GM19467 (cell line): Measurements from ENCODE around the gene GSX2.

Experiments used
- ATAC-seq: cut with Tn5 transposase; IDR thresholded peaks from one replicate; pipeline ENCODE4 v1.9.1; 2021; ENCODE audit warnings: mild to moderate bottlenecking, moderate library complexity; ENCODE audit not compliant: unreplicated experiment

The GSX2 gene

GRCh38 chr4:54076673-54077072 is 23.3 kb upstream of the GSX2 start:
- no peak for ATAC-seq

GRCh38 chr4:54077812-54078211 is 22.2 kb upstream of the GSX2 start:
- ATAC-seq, result no peak

- no peak for ATAC-seq
Measured at GRCh38 chr4:54082168-54082567, 17.8 kb upstream of the GSX2 start.

GRCh38 chr4:54085284-54085683 is 14.7 kb upstream of the GSX2 start:
- no peak for ATAC-seq

- ATAC-seq, result no peak
Measured at GRCh38 chr4:54089875-54090274, 10.1 kb upstream of the GSX2 start.

- ATAC-seq, result no peak
Measured at GRCh38 chr4:54090404-54090803, 9.6 kb upstream of the GSX2 start.

- peak; percentile 46 for ATAC-seq
Measured at GRCh38 chr4:54090804-54091623, 8.9 kb upstream of the GSX2 start.

- peak; percentile 73 for ATAC-seq
Measured at GRCh38 chr4:54091637-54092404, 8.1 kb upstream of the GSX2 start.

- no peak for ATAC-seq
Measured at GRCh38 chr4:54092405-54093323, 7.3 kb upstream of the GSX2 start.

- no peak for ATAC-seq
Measured at GRCh38 chr4:54093324-54094240, 6.4 kb upstream of the GSX2 start.

- no peak for ATAC-seq
Measured at GRCh38 chr4:54094451-54094850, 5.5 kb upstream of the GSX2 start.

- no peak for ATAC-seq
Measured at GRCh38 chr4:54095110-54095825, 4.7 kb upstream of the GSX2 start.

- no peak for ATAC-seq
Measured at GRCh38 chr4:54096295-54096962, 3.5 kb upstream of the GSX2 start.

GRCh38 chr4:54097152-54097551 is 2.8 kb upstream of the GSX2 start:
- ATAC-seq, result no peak

GRCh38 chr4:54098375-54098774 is 1.6 kb upstream of the GSX2 start:
- ATAC-seq, result no peak

GRCh38 chr4:54099287-54099747 is 646 bp upstream of the GSX2 start:
- ATAC-seq, result no peak

GRCh38 chr4:54100595-54101189 is 729 bp downstream of the GSX2 start:
- ATAC-seq, result no peak
